Esophagus (tissue), 2 donors: Measurements from ENCODE around the gene PRELP. TPM values are rescaled to one million over a fixed set of nuclear protein-coding genes. Genes with fewer than 3 reads are reported as not detected.

Experiments used
- H3K27ac ChIP-seq, 2 donors: one replicate each; pipeline ENCODE4 v1.5.1; 2013; ENCODE audit warnings: low read depth in 2 of 2, mild to moderate bottlenecking in 2 of 2, inconsistent platforms in 1 of 2, low read length in 1 of 2, moderate library complexity in 1 of 2
- H3K27me3 ChIP-seq, 2 donors: one replicate each; pipeline ENCODE4 v1.6.1; 2013; ENCODE audit warnings: low read length in 2 of 2, control low read depth in 1 of 2, mild to moderate bottlenecking in 1 of 2; ENCODE audit not compliant: insufficient read depth in 2 of 2, control insufficient read depth in 1 of 2
- H3K36me3 ChIP-seq, 2 donors: one replicate each; pipeline ENCODE4 v1.6.1; 2013; ENCODE audit warnings: low read length in 1 of 2; ENCODE audit not compliant: control insufficient read depth in 2 of 2, insufficient read depth in 2 of 2
- H3K4me1 ChIP-seq, 2 donors: one replicate each; pipeline ENCODE4 v1.6.1; 2013; ENCODE audit warnings: low read length in 1 of 2; ENCODE audit not compliant: control insufficient read depth in 2 of 2, insufficient read depth in 2 of 2
- H3K4me3 ChIP-seq, 2 donors: one replicate each; pipeline ENCODE4 v1.5.1; 2013; ENCODE audit warnings: low read length in 2 of 2, mild to moderate bottlenecking in 2 of 2, low read depth in 1 of 2, moderate library complexity in 1 of 2
- H3K9me3 ChIP-seq, 2 donors: one replicate each; pipeline ENCODE4 v1.6.1; 2013; ENCODE audit warnings: mild to moderate bottlenecking in 2 of 2, low read depth in 1 of 2, low read length in 1 of 2, moderate library complexity in 1 of 2; ENCODE audit not compliant: control insufficient read depth in 2 of 2, insufficient read depth in 1 of 2
- WGBS, 2 donors: extraction: QIAGEN DNeasy Blood & Tissue Kit; methylation state at CpG; one replicate each; pipeline ENCODE4 v1.1.7; 2013; 5-methylcytosine and 5-hydroxymethylcytosine counted together
- polyA plus RNA-seq, 2 donors: library from polyadenylated mRNA; stranded (reverse); fragments of 200-250 nt; gene quantifications; one replicate each; pipeline ENCODE4 v1.2.3, GENCODE V29; 2013
- donor health status: healthy with polysubstance abuse.
- donor health status: Bipolar disorder and iron deficiency.

The PRELP gene
- polyA plus RNA-seq, 2 donors = 6.5 to 27.8 TPM

- Histone ChIP-seq H3K9me3 (no peaks in the 10 kb centered on the region), H3K36me3 (peaks cover 0 to 2% of the 10 kb centered on the region in 2 donors)
- WGBS, 2 donors = 86 to 90% methylated on average over 5 of the region's 5 CpGs
Observed at GRCh38 chr1:203493901-203494300, 18.3 kb downstream of the PRELP start, which contains the start of gene OPTC. Gene OPTC, plus strand, starts transcription at chr1:203494153. Its CDS starts 1,853 bp downstream, at chr1:203496006.

GRCh38 chr1:203495845-203496244 lies 20.2 kb downstream of the PRELP start:
- H3K9me3 ChIP-seq = no peaks in the 10 kb centered on the region
- no peak overlapping the region for H3K4me3 ChIP-seq
- WGBS, 2 donors = 75 to 79% methylated on average over 7 of the region's 7 CpGs
- H3K4me1 ChIP-seq = no peaks in the 10 kb centered on the region
- H3K36me3 ChIP-seq = peaks cover 0 to 2% of the 10 kb centered on the region in 2 donors
- H3K27ac ChIP-seq = no peak overlapping the region
- no peaks in the 10 kb centered on the region for H3K27me3 ChIP-seq

More at GRCh38 chr1:203493901-203494300, 18.3 kb downstream of the PRELP start, which contains the start of gene OPTC:
- no peaks in the 10 kb centered on the region for H3K27me3 ChIP-seq
- no peak within 1 kb of the TSS for H3K4me3 ChIP-seq
- no peak within 1 kb of the TSS for H3K27ac ChIP-seq
- no peaks in the 10 kb centered on the region for H3K4me1 ChIP-seq

GRCh38 chr1:203497269-203497777 lies 21.7 kb downstream of the PRELP start:
- WGBS, 2 donors = 76 to 89% methylated on average over 5 of the region's 5 CpGs
- H3K9me3 ChIP-seq = no peaks in the 10 kb centered on the region
- H3K4me1 ChIP-seq = no peaks in the 10 kb centered on the region
- H3K27me3 ChIP-seq = no peaks in the 10 kb centered on the region
- no peak overlapping the region for H3K4me3 ChIP-seq
- peaks cover 0 to 2% of the 10 kb centered on the region in 2 donors for H3K36me3 ChIP-seq
- H3K27ac ChIP-seq = no peak overlapping the region

GRCh38 chr1:203499643-203500278 lies 24.2 kb downstream of the PRELP start:
- H3K36me3 ChIP-seq = peaks cover 0 to 2% of the 10 kb centered on the region in 2 donors
- no peak overlapping the region for H3K4me3 ChIP-seq
- WGBS, 2 donors = 87 to 90% methylated on average over 6 to 7 of the region's 7 CpGs
- no peaks in the 10 kb centered on the region for H3K9me3 ChIP-seq
- H3K27ac ChIP-seq = no peak overlapping the region
- H3K27me3 ChIP-seq = no peaks in the 10 kb centered on the region
- no peaks in the 10 kb centered on the region for H3K4me1 ChIP-seq

- 93 to 100% methylated on average over 1 of the region's 1 CpG for whole genome bisulfite sequencing, 2 donors
Observed at GRCh38 chr1:203500279-203500678, 24.7 kb downstream of the PRELP start.

GRCh38 chr1:203503836-203504235 lies 28.2 kb downstream of the PRELP start:
- no peaks in the 10 kb centered on the region for H3K9me3 ChIP-seq
- no peak overlapping the region for H3K4me3 ChIP-seq
- no peak overlapping the region for H3K27ac ChIP-seq
- H3K27me3 ChIP-seq = no peaks in the 10 kb centered on the region
- H3K4me1 ChIP-seq = peaks cover 0 to 6% of the 10 kb centered on the region in 2 donors
- H3K36me3 ChIP-seq = no peaks in the 10 kb centered on the region
- WGBS, 2 donors = 62 to 81% methylated on average over 3 of the region's 3 CpGs

More at GRCh38 chr1:203500279-203500678, 24.7 kb downstream of the PRELP start:
- no peaks in the 10 kb centered on the region for H3K27me3 ChIP-seq
- H3K27ac ChIP-seq = no peak overlapping the region
- no peak overlapping the region for H3K4me3 ChIP-seq
- no peaks in the 10 kb centered on the region for H3K4me1 ChIP-seq
- H3K9me3 ChIP-seq = no peaks in the 10 kb centered on the region
- H3K36me3 ChIP-seq = peaks cover 0 to 2% of the 10 kb centered on the region in 2 donors

GRCh38 chr1:203504400-203505250 lies 29.0 kb downstream of the PRELP start:
- H3K27me3 ChIP-seq = no peaks in the 10 kb centered on the region
- WGBS, 2 donors = 30 to 33% methylated on average over 12 of the region's 12 CpGs

GRCh38 chr1:203505526-203506204 lies 30.1 kb downstream of the PRELP start:
- Histone ChIP-seq H3K4me3 (no peak overlapping the region), H3K9me3 (no peaks in the 10 kb centered on the region), H3K36me3 (no peaks in the 10 kb centered on the region), H3K4me1 (peaks cover 0 to 6% of the 10 kb centered on the region in 2 donors), H3K27me3 (no peaks in the 10 kb centered on the region), H3K27ac (no peak overlapping the region)
- 88 to 89% methylated on average over 8 of the region's 8 CpGs for WGBS, 2 donors

More at GRCh38 chr1:203504400-203505250, 29.0 kb downstream of the PRELP start:
- H3K36me3 ChIP-seq = no peaks in the 10 kb centered on the region
- H3K9me3 ChIP-seq = no peaks in the 10 kb centered on the region
- H3K27ac ChIP-seq = no peak overlapping the region
- H3K4me3 ChIP-seq = no peak overlapping the region
- H3K4me1 ChIP-seq = peaks cover 0 to 6% of the 10 kb centered on the region in 2 donors
